Hair follicle dermal papilla cell (primary cell): Measurements from ENCODE around the gene ZNF69. TPM values are rescaled to one million over a fixed set of nuclear protein-coding genes. Genes with fewer than 3 reads are reported as not detected.

Experiments used
- total RNA-seq: library from RNA; depleted of rRNA; stranded (reverse); fragments of >200 nt; gene quantifications from 2 replicates; pipeline ENCODE4 v1.2.3, GENCODE V29; 2012

Gene ZNF69
- total RNA-seq = 7.0 and 8.3 TPM in 2 replicates

GRCh38 chr19:11887611-11888531 lies at the start of gene ZNF69:
Gene ZNF69, plus strand, starts transcription at chr19:11887782. Its CDS starts 142 bp downstream, at chr19:11887924.

GRCh38 chr19:11848594-11849469 lies 38.8 kb upstream of the ZNF69 start, which contains the start of gene ZNF439:
Gene ZNF439, plus strand, starts transcription at chr19:11848726. Its CDS starts 142 bp downstream, at chr19:11848868.

GRCh38 chr19:11924886-11925650 lies 37.5 kb downstream of the ZNF69 start, which contains the start of gene ZNF700:
Gene ZNF700, plus strand, starts transcription at chr19:11925107. Its CDS starts 104 bp downstream, at chr19:11925211.

Other genes starting within 250 kb of the ZNF69 start
- 3.6 and 4.3 TPM in 2 replicates for gene ZNF823, start 148.8 kb upstream of the ZNF69 start, total RNA-seq
- gene ZNF441, start 120.8 kb upstream of the ZNF69 start, total RNA-seq = 10.8 and 11.8 TPM in 2 replicates
- 3.6 and 4.7 TPM in 2 replicates for gene ZNF491, start 89.3 kb upstream of the ZNF69 start, total RNA-seq
- 8.5 and 10.4 TPM in 2 replicates for gene ZNF440, start 73.5 kb upstream of the ZNF69 start, total RNA-seq
- 7.2 and 8.3 TPM in 2 replicates for gene ZNF439, start 39.1 kb upstream of the ZNF69 start, total RNA-seq
- 7.5 and 7.9 TPM in 2 replicates for gene ZNF700, start 37.3 kb downstream of the ZNF69 start, total RNA-seq
- 0.81 and 0.85 TPM in 2 replicates for gene ZNF763, start 77.3 kb downstream of the ZNF69 start, total RNA-seq
- gene ZNF433, start 147.9 kb downstream of the ZNF69 start, total RNA-seq = 3.8 and 4.2 TPM in 2 replicates
- gene ZNF878, start 165.2 kb downstream of the ZNF69 start, total RNA-seq = 0.32 TPM in 1 of 2 replicates, not detected in the other
- 7.3 and 7.4 TPM in 2 replicates for gene ZNF844, start 176.9 kb downstream of the ZNF69 start, total RNA-seq